K562 (cell line): ENCODE measurements around the gene SLC8A2. TPM values are rescaled to one million over a fixed set of nuclear protein-coding genes. Genes with fewer than 3 reads are reported as not detected.
A peak's percentile ranks its signal among the peaks of the same experiment; 100 is the strongest.

Experiments
- ATAC-seq: fragments of 200-7000 bp; cut with Tn5 transposase; 3 replicates; pipeline ENCODE4 v1.9.1; 2020; ENCODE audit warnings: moderate library complexity
- BruUV-seq: library from RNA; stranded (reverse); fragments of 400-500 nt; replicated peaks from 2 replicates; lab custom pipeline; 2021; lab: Mats Ljungman, UMichigan
- CTCF ChIA-PET: fragments of 300-600 bp; formaldehyde crosslinking; extraction: SDS; loops from one replicate; lab custom pipeline; 2021; ENCODE audit warnings: low intra/inter-chr PET ratio; lab: Yijun Ruan, JAX
- POLR2A ChIA-PET: fragments of 300-600, 350-650 bp; sonication (Branson Sonifier 250); formaldehyde crosslinking; extraction: SDS; loops from one replicate; lab custom pipeline; 2021; ENCODE audit warnings: antibody characterized with exemption, inconsistent platforms; lab: Yijun Ruan, JAX
- DNase-seq, 4 experiments: peaks; one replicate each; pipeline versions ENCODE4 v3.0.0 to v3.0.0-alpha.2; 2011 to 2018; ENCODE audit warnings: low spot score in 3 of 4, mixed read lengths in 3 of 4; ENCODE audit errors: extremely low read depth in 1 of 4
- FAIRE-seq: peaks from 2 replicates; lab custom pipeline; 2011; peaks lifted over from hg19 to GRCh38; lab: Jason Lieb, UNC
- H2AFZ ChIP-seq: 2 replicates; pipeline ENCODE4 v1.6.0; 2011; ENCODE audit warnings: low read depth, low read length, control low read depth, inconsistent platforms
- H3K27ac ChIP-seq: fragments of 200-600 bp; 3 replicates; pipeline ENCODE4 v1.8.0; 2011; ENCODE audit warnings: low read depth, mild to moderate bottlenecking, control low read depth, inconsistent platforms, low read length, moderate library complexity, mixed read lengths; ENCODE audit errors: extremely low read depth
- H3K27me3 ChIP-seq, 2 experiments: fragments of 300-600 bp in 1 of 2; 2 replicates in 1 of 2; 3 replicates in 1 of 2; pipeline versions ENCODE4 v1.6.0 to v1.8.0; 2011; ENCODE audit warnings: inconsistent platforms in 2 of 2, low read length in 2 of 2, mild to moderate bottlenecking in 1 of 2, mixed read lengths in 1 of 2, moderate library complexity in 1 of 2; ENCODE audit not compliant: control insufficient read depth in 2 of 2, insufficient read depth in 2 of 2
- H3K36me3 ChIP-seq: fragments of 300-600 bp; 3 replicates; pipeline ENCODE4 v1.8.0; 2011; ENCODE audit warnings: mild to moderate bottlenecking, low read length, inconsistent platforms; ENCODE audit not compliant: control insufficient read depth, insufficient read depth
- H3K4me1 ChIP-seq, 2 experiments: fragments of 200-600 bp in 1 of 2; replicated peaks in 1 of 2; 2 replicates in 1 of 2; 3 replicates in 1 of 2; pipeline versions ENCODE4 v1.5.1 to v1.8.0; 2011; ENCODE audit warnings: inconsistent platforms in 2 of 2, low read length in 2 of 2, mild to moderate bottlenecking in 1 of 2, mixed read lengths in 1 of 2, moderate library complexity in 1 of 2; ENCODE audit not compliant: control insufficient read depth in 2 of 2, insufficient read depth in 2 of 2
- H3K4me2 ChIP-seq: 2 replicates; pipeline ENCODE4 v1.6.1; 2011; ENCODE audit warnings: low read length, control low read depth, inconsistent platforms, mixed read lengths; ENCODE audit not compliant: insufficient read depth
- H3K4me3 ChIP-seq: fragments of 200-600 bp; sonication (generic), shearing (Covaris generic); 2 replicates; pipeline ENCODE4 v1.5.1; 2016; ENCODE audit warnings: control low read depth, inconsistent platforms
- H3K79me2 ChIP-seq: fragments of 200-600 bp; 3 replicates; pipeline ENCODE4 v1.8.0; 2011; ENCODE audit warnings: low read length, inconsistent platforms; ENCODE audit not compliant: control insufficient read depth, insufficient read depth
- H3K9ac ChIP-seq, 2 experiments: 2 replicates each; pipeline versions ENCODE4 v1.6.0 to v1.6.1; 2011; ENCODE audit warnings: low read depth in 2 of 2, low read length in 2 of 2, control low read depth in 1 of 2, inconsistent platforms in 1 of 2, mild to moderate bottlenecking in 1 of 2, mixed read lengths in 1 of 2; ENCODE audit not compliant: insufficient read depth in 1 of 2
- H3K9me1 ChIP-seq: one replicate; pipeline ENCODE4 v1.6.0; 2011; ENCODE audit warnings: inconsistent platforms, mild to moderate bottlenecking, low read length, moderate library complexity; ENCODE audit not compliant: control insufficient read depth, insufficient read depth
- H3K9me3 ChIP-seq: replicated peaks from 2 replicates; pipeline ENCODE4 v1.5.1; 2011; ENCODE audit warnings: low read depth, low read length, inconsistent platforms; ENCODE audit not compliant: control insufficient read depth, insufficient read depth
- H4K20me1 ChIP-seq: replicated peaks from 2 replicates; pipeline ENCODE4 v1.6.1; 2011; ENCODE audit warnings: low read length, inconsistent platforms, mixed read lengths; ENCODE audit not compliant: control insufficient read depth, insufficient read depth
- BCOR ChIP-seq: fragments of 450-650 bp; IDR thresholded peaks from 2 replicates; pipeline ENCODE4 v1.6.1; 2016
- EGR1 ChIP-seq: fragments of 450-650 bp; conservative IDR thresholded peaks from 2 replicates; pipeline ENCODE4 v1.6.1; 2017; ENCODE audit warnings: mild to moderate bottlenecking
- NR0B1 ChIP-seq: fragments of 450-650 bp; IDR thresholded peaks from one replicate; pipeline ENCODE4 v1.6.1; 2018; ENCODE audit warnings: mild to moderate bottlenecking, moderate library complexity; ENCODE audit not compliant: partially characterized antibody
- PCBP1 ChIP-seq: fragments of 200-400 bp; formaldehyde crosslinking; IDR thresholded peaks from 2 replicates; pipeline ENCODE4 v1.6.1; 2018; ENCODE audit warnings: mild to moderate bottlenecking, low read depth, low read length; ENCODE audit not compliant: poor library complexity, severe bottlenecking
- WGBS: fragments of 100-300 bp; shearing (Covaris generic); methylation state at CpG from one replicate; pipeline ENCODE4 v1.1.6; 2016; ENCODE audit warnings: low coverage, mixed read lengths; ENCODE audit not compliant: insufficient coverage; ENCODE audit errors: missing lambda C conversion rate; 5-methylcytosine and 5-hydroxymethylcytosine counted together
- in situ Hi-C: fragments of 300-500 bp; cut with MboI; formaldehyde crosslinking; loops from 4 replicates; pipeline ENCODE4 v1.15.0; 2018; ENCODE audit warnings: inconsistent platforms, mixed read lengths
- intact Hi-C: fragments of 100-400 bp; cut with micrococcal nuclease; formaldehyde crosslinking; loops from 2 replicates; pipeline ENCODE4 v1.14.2; 2022
- polyA plus RNA-seq, 8 experiments: library from polyadenylated mRNA; depleted of rRNA in 4 of 8; stranded (reverse) in 5 of 8; unstranded in 3 of 8; fragments of >200 nt; fragmentation: Nextera tagmentation in 2 of 8; fragmentation: Illumina TruSeq in 1 of 8; extraction: Ambion mirVana in 2 of 8; extraction: Trizol in 1 of 8; gene quantifications; 2 replicates each; pipeline versions ENCODE4 v1.2.1 to v1.2.3, GENCODE V29; 2011 to 2014; ENCODE audit warnings: inconsistent platforms in 1 of 8, missing spikeins in 1 of 8
- total RNA-seq, 7 experiments: library from RNA; depleted of rRNA in 6 of 7; stranded (reverse); fragments of >200 nt in 6 of 7; fragmentation: Illumina TruSeq in 2 of 7; extraction: Trizol in 2 of 7; gene quantifications; 2 replicates each; pipeline versions ENCODE4 v1.2.1 to v1.2.3, GENCODE V29; 2011 to 2021; ENCODE audit warnings: low replicate concordance in 1 of 7

SLC8A2 gene
- total and polyA plus RNA-seq, 9 of the 15 experiments (the other 6 are each of a cell fraction or from before 2014, with no cell fraction given), result 0.07 to 0.66 (median 0.24) TPM; not detected in 3

- Histone ChIP-seq H3K9ac (no peak overlapping the region; a peak in 1 of 4 replicates), H2AFZ (no peak overlapping the region), H3K9me1 (no peaks in the 10 kb centered on the region), H3K4me2 (no peak overlapping the region), H3K79me2 (no peaks in the 10 kb centered on the region), H3K4me1 (peaks cover 4 to 45% of the 10 kb centered on the region in 2 experiments; a peak in 4 of 5 replicates), H4K20me1 (0 out of 2 replicates have a peak, but pooled peaks cover 8% of the 10 kb centered on the region), H3K4me3 (no peak overlapping the region), H3K9me3 (no peaks in the 10 kb centered on the region; the same call in 1 of the 2 replicates), H3K36me3 (no peaks in the 10 kb centered on the region), H3K27me3 (peaks cover 50 to 66% of the 10 kb centered on the region in 2 experiments; a peak in 4 of 5 replicates), H3K27ac (no peak overlapping the region)
- in situ Hi-C loops, result loop anchor here (10.0 kb wide), 1 partner anchor 265 kb away; no protein-coding TSS in a partner anchor
- BruUV-seq, result no TSS peak
- TF ChIP-seq PCBP1, result peak; percentile 63
- TF ChIP-seq NR0B1, result no peak
- TF ChIP-seq EGR1, result 0 out of 2 replicates have a peak, but pooled peaks have one; percentile 18
- no peak for TF ChIP-seq BCOR
- ChIA-PET CTCF (interaction anchor here (0.6 kb wide), 1 partner anchor 534 kb away, joined by 3 read pairs; no protein-coding TSS in a partner anchor), POLR2A (no interaction called here)
- ATAC-seq, result no peak
- DNase-seq, result no peak
- 20% methylated on average over 15 of the region's 19 CpGs for WGBS
- intact Hi-C loops, result no loop called here
- FAIRE-seq, result no peak
Observed at GRCh38 chr19:47419789-47420188, 51.9 kb downstream of the SLC8A2 start.
